HCT116 (cell line): Measurements from ENCODE around the gene POFUT2. TPM values are rescaled to one million over a fixed set of nuclear protein-coding genes. Genes with fewer than 3 reads are reported as not detected.

Source experiments
- ATAC-seq: fragments of 200-7000 bp; cut with Tn5 transposase; 2 replicates; pipeline ENCODE4 v1.9.1; 2020; ENCODE audit warnings: mild to moderate bottlenecking, moderate library complexity
- BruUV-seq: library from RNA; stranded (reverse); fragments of 400-500 nt; replicated peaks from 2 replicates; lab custom pipeline; 2021; lab: Mats Ljungman, UMichigan
- CTCF ChIA-PET: fragments of 300-600 bp; sonication (Branson Sonifier 250); formaldehyde crosslinking; loops from one replicate; lab custom pipeline; 2021; ENCODE audit warnings: antibody characterized with exemption; lab: Charles Lee
- POLR2A ChIA-PET: fragments of 300-600, 350-600 bp; sonication (Branson Sonifier 250); formaldehyde crosslinking; loops from one replicate; lab custom pipeline; 2021; ENCODE audit warnings: antibody characterized with exemption; lab: Charles Lee
- RAD21 ChIA-PET, 2 experiments: fragments of 300-600 bp; sonication (Branson Sonifier 250); formaldehyde crosslinking; loops; one replicate each; lab custom pipeline; 2023; ENCODE audit warnings: low total read pairs in 2 of 2; ENCODE audit not compliant: uncharacterized antibody in 2 of 2, unreplicated experiment in 2 of 2, low non-redundant PET in 1 of 2; lab: Charles Lee
- DNase-seq: peaks from one replicate; pipeline ENCODE4 v3.0.0-alpha.2; 2010; ENCODE audit warnings: low read depth, low spot score
- H2AFZ ChIP-seq: fragments of 200-600 bp; shearing (Covaris generic), sonication (generic); 2 replicates; pipeline ENCODE4 v1.6.1; 2017; ENCODE audit warnings: low read depth, mixed run types, mixed read lengths, antibody characterized with exemption, low read length; ENCODE audit not compliant: poor library complexity, severe bottlenecking
- H3K27ac ChIP-seq: 2 replicates; pipeline ENCODE4 v1.5.1; 2012; ENCODE audit warnings: low read depth, low read length
- H3K27me3 ChIP-seq: fragments of 200-600 bp; sonication (generic); 2 replicates; pipeline ENCODE4 v1.6.1; 2016; ENCODE audit warnings: mixed run types, low read length, mixed read lengths; ENCODE audit not compliant: insufficient read depth
- H3K36me3 ChIP-seq, 2 experiments: fragments of 200-500 bp in 1 of 2; fragments of 200-600 bp in 1 of 2; sonication (Bioruptor generic) in 1 of 2; sonication (generic) in 1 of 2; 2 replicates each; pipeline versions ENCODE4 v1.5.1 to v1.6.1; 2014 to 2016; ENCODE audit warnings: low read length in 2 of 2, inconsistent platforms in 1 of 2, mixed read lengths in 1 of 2, mixed run types in 1 of 2; ENCODE audit not compliant: insufficient read depth in 2 of 2, control insufficient read depth in 1 of 2
- H3K4me1 ChIP-seq, 2 experiments: fragments of 200-600 bp in 1 of 2; sonication (generic) in 1 of 2; 2 replicates each; pipeline versions ENCODE4 v1.5.1 to v1.6.1; 2012 to 2017; ENCODE audit warnings: low read length in 2 of 2, inconsistent platforms in 1 of 2, mild to moderate bottlenecking in 1 of 2, mixed read lengths in 1 of 2, mixed run types in 1 of 2, moderate library complexity in 1 of 2; ENCODE audit not compliant: insufficient read depth in 2 of 2, control insufficient read depth in 1 of 2
- H3K4me2 ChIP-seq: fragments of 200-600 bp; sonication (generic); 2 replicates; pipeline ENCODE4 v1.6.1; 2017; ENCODE audit warnings: mixed run types, low read length, mixed read lengths
- H3K4me3 ChIP-seq, 2 experiments: fragments of 200-600 bp in 1 of 2; sonication (generic) in 1 of 2; replicated peaks in 1 of 2; 2 replicates each; pipeline ENCODE4 v1.5.1; 2011 to 2016; ENCODE audit warnings: low read length in 2 of 2, control low read depth in 1 of 2, low read depth in 1 of 2, mild to moderate bottlenecking in 1 of 2, mixed read lengths in 1 of 2, mixed run types in 1 of 2
- H3K79me2 ChIP-seq: fragments of 200-600 bp; sonication (generic); 2 replicates; pipeline ENCODE4 v1.6.1; 2017; ENCODE audit warnings: mild to moderate bottlenecking, mixed run types, low read length, moderate library complexity, mixed read lengths; ENCODE audit not compliant: insufficient read depth
- H3K9ac ChIP-seq: fragments of 200-600 bp; sonication (generic); 2 replicates; pipeline ENCODE4 v1.6.1; 2016; ENCODE audit warnings: low read length, mixed read lengths
- H3K9me2 ChIP-seq: fragments of 200-600 bp; sonication (generic), shearing (Covaris generic); 2 replicates; pipeline ENCODE4 v1.6.1; 2017; ENCODE audit warnings: mixed run types, mild to moderate bottlenecking, moderate library complexity; ENCODE audit not compliant: insufficient read depth
- H3K9me3 ChIP-seq, 2 experiments: fragments of 200-500 bp in 1 of 2; fragments of 200-600 bp in 1 of 2; sonication (Bioruptor generic) in 1 of 2; sonication (generic) in 1 of 2; 2 replicates each; pipeline ENCODE4 v1.6.1; 2014 to 2017; ENCODE audit warnings: low read length in 2 of 2, mixed read lengths in 2 of 2, inconsistent platforms in 1 of 2, low read depth in 1 of 2, mild to moderate bottlenecking in 1 of 2, mixed run types in 1 of 2, moderate library complexity in 1 of 2; ENCODE audit not compliant: control insufficient read depth in 1 of 2, insufficient read depth in 1 of 2
- H4K20me1 ChIP-seq: fragments of 200-600 bp; sonication (generic), shearing (Covaris generic); 2 replicates; pipeline ENCODE4 v1.6.1; 2017; ENCODE audit warnings: mixed run types, mild to moderate bottlenecking, moderate library complexity; ENCODE audit not compliant: insufficient read depth
- ATF3 ChIP-seq: IDR thresholded peaks from 2 replicates; pipeline ENCODE4 v1.6.1; 2012
- CBX3 ChIP-seq: IDR thresholded peaks from 2 replicates; pipeline ENCODE4 v1.6.1; 2012; ENCODE audit warnings: low read depth
- CTCF ChIP-seq, 3 experiments: fragments of 200-600 bp in 1 of 3; sonication (generic) in 1 of 3; IDR thresholded peaks in 2 of 3; conservative IDR thresholded peaks in 1 of 3; 2 replicates each; pipeline ENCODE4 v1.5.1; 2012 to 2017; ENCODE audit warnings: low read depth in 2 of 3, low read length in 2 of 3, antibody characterized with exemption in 1 of 3, borderline replicate concordance in 1 of 3, control low read depth in 1 of 3, mild to moderate bottlenecking in 1 of 3, mixed read lengths in 1 of 3, mixed run types in 1 of 3, moderate library complexity in 1 of 3; ENCODE audit not compliant: insufficient read depth in 1 of 3
- ELF1 ChIP-seq: IDR thresholded peaks from 2 replicates; pipeline ENCODE4 v1.6.1; 2012; ENCODE audit warnings: low read depth, borderline replicate concordance
- EZH2 ChIP-seq: fragments of 200-600 bp; sonication (generic); IDR thresholded peaks from 2 replicates; pipeline ENCODE4 v1.6.1; 2017; ENCODE audit warnings: antibody characterized with exemption, mixed run types
- EZH2phosphoT487 ChIP-seq: fragments of 200-600 bp; IDR thresholded peaks from 2 replicates; pipeline ENCODE4 v1.6.1; 2018; ENCODE audit warnings: antibody characterized with exemption, borderline replicate concordance
- FOSL1 ChIP-seq: IDR thresholded peaks from 2 replicates; pipeline ENCODE4 v1.6.1; 2012; ENCODE audit warnings: low read depth
- JUND ChIP-seq: IDR thresholded peaks from 2 replicates; pipeline ENCODE4 v1.6.1; 2012
- POLR2A ChIP-seq: IDR thresholded peaks from 2 replicates; pipeline ENCODE4 v1.7.0; 2011; ENCODE audit warnings: borderline replicate concordance; ENCODE audit not compliant: insufficient read depth, insufficient read length; ENCODE audit errors: extremely low read depth
- POLR2AphosphoS5 ChIP-seq: IDR thresholded peaks from 2 replicates; pipeline ENCODE4 v1.6.1; 2011; ENCODE audit warnings: mild to moderate bottlenecking, low read depth, low read length, moderate library complexity
- RAD21 ChIP-seq: IDR thresholded peaks from 2 replicates; pipeline ENCODE4 v1.6.1; 2012; ENCODE audit warnings: low read depth, mild to moderate bottlenecking
- REST ChIP-seq: IDR thresholded peaks from 2 replicates; pipeline ENCODE4 v1.6.1; 2012; ENCODE audit warnings: low read depth
- SIN3A ChIP-seq: IDR thresholded peaks from 2 replicates; pipeline ENCODE4 v1.6.1; 2012; ENCODE audit warnings: low read depth
- SP1 ChIP-seq: IDR thresholded peaks from 2 replicates; pipeline ENCODE4 v1.6.1; 2012; ENCODE audit warnings: low read depth
- SRF ChIP-seq: IDR thresholded peaks from 2 replicates; pipeline ENCODE4 v1.6.1; 2012; ENCODE audit warnings: low read depth
- TCF7L2 ChIP-seq: IDR thresholded peaks from 2 replicates; pipeline ENCODE4 v1.7.0; 2011; ENCODE audit warnings: borderline replicate concordance, inconsistent platforms; ENCODE audit not compliant: insufficient read depth, insufficient read length; ENCODE audit errors: extremely low read depth
- YY1 ChIP-seq: IDR thresholded peaks from 2 replicates; pipeline ENCODE4 v1.6.1; 2011; ENCODE audit warnings: low read length, low read depth, moderate library complexity, mild to moderate bottlenecking; ENCODE audit not compliant: insufficient replicate concordance; ENCODE audit errors: extremely low read depth
- ZBTB33 ChIP-seq: IDR thresholded peaks from 2 replicates; pipeline ENCODE4 v1.6.1; 2011; ENCODE audit warnings: mild to moderate bottlenecking, low read length, moderate library complexity; ENCODE audit not compliant: insufficient replicate concordance; ENCODE audit errors: extremely low read depth
- ZNF274 ChIP-seq: fragments of 200-500 bp; sonication (Bioruptor generic); IDR thresholded peaks from 2 replicates; pipeline ENCODE4 v1.6.1; 2014; ENCODE audit warnings: mild to moderate bottlenecking, low read depth, low read length, inconsistent platforms
- intact Hi-C: fragments of 100-400 bp; cut with micrococcal nuclease; formaldehyde crosslinking; loops from 2 replicates; pipeline ENCODE4 v1.10.0; 2022
- total RNA-seq: library from RNA; stranded (reverse); gene quantifications from one replicate; pipeline ENCODE4 v1.2.1, GENCODE V29; 2021; ENCODE audit not compliant: unreplicated experiment

Gene POFUT2
- total RNA-seq, 1 experiment from 2014 or later = 20.5 TPM

- H3K27ac ChIP-seq = no peak overlapping the region
- ChIA-PET CTCF (interaction anchor here (2.1 to 2.6 kb wide), 2 partner anchors 134 to 146 kb away, joined by 10 to 11 read pairs; no protein-coding TSS in a partner anchor), POLR2A (interaction anchor here (1.4 kb wide), 1 partner anchor 15 kb away, joined by 3 read pairs; no protein-coding TSS in a partner anchor), RAD21 (no interaction called here)
- no peak overlapping the region for H3K4me3 ChIP-seq
- H3K4me2 ChIP-seq = no peak overlapping the region
- TF ChIP-seq ZNF274 (no peak), CBX3 (no peak), YY1 (no peak), CTCF (IDR thresholded peaks at IDR 0.05 in 2 of 3, conservative IDR thresholded peaks at IDR 0.05 in 1 of 3; ENCODE audit: borderline replicate concordance in 1 of 3, insufficient read depth in 1 of 3, low read depth in 2 of 3, low read length in 2 of 3) (no peak), SP1 (no peak), FOSL1 (no peak), TCF7L2 (no peak), POLR2A (no peak), SIN3A (no peak), ATF3 (no peak), EZH2 (no peak), RAD21 (no peak), ZBTB33 (no peak), REST (no peak), SRF (no peak), JUND (no peak), ELF1 (no peak), POLR2AphosphoS5 (no peak), EZH2phosphoT487 (no peak)
- H3K9me2 ChIP-seq = no peaks in the 10 kb centered on the region
- no peak for ATAC-seq
- no peaks in the 10 kb centered on the region for H3K9me3 ChIP-seq
- no peaks in the 10 kb centered on the region for H3K27me3 ChIP-seq
- no peaks in the 10 kb centered on the region for H4K20me1 ChIP-seq
- no peak for DNase-seq
- peaks cover 0 to 3% of the 10 kb centered on the region in 2 experiments; a peak in 1 of 4 replicates for H3K36me3 ChIP-seq
- no peaks in the 10 kb centered on the region for H3K79me2 ChIP-seq
- intact Hi-C loops = loop anchor here (2.0 to 5.0 kb wide), 2 partner anchors 303 to 525 kb away; no protein-coding TSS in a partner anchor
- no peak overlapping the region for H2AFZ ChIP-seq
- no peak overlapping the region for H3K9ac ChIP-seq
- no TSS peak for BruUV-seq
- H3K4me1 ChIP-seq = peaks cover 10 to 19% of the 10 kb centered on the region in 2 experiments
Measured at GRCh38 chr21:45293726-45294401, 6.2 kb upstream of the POFUT2 start.
